ENCODE data around the gene MYBL2.

MYBL2 gene

DNA sequence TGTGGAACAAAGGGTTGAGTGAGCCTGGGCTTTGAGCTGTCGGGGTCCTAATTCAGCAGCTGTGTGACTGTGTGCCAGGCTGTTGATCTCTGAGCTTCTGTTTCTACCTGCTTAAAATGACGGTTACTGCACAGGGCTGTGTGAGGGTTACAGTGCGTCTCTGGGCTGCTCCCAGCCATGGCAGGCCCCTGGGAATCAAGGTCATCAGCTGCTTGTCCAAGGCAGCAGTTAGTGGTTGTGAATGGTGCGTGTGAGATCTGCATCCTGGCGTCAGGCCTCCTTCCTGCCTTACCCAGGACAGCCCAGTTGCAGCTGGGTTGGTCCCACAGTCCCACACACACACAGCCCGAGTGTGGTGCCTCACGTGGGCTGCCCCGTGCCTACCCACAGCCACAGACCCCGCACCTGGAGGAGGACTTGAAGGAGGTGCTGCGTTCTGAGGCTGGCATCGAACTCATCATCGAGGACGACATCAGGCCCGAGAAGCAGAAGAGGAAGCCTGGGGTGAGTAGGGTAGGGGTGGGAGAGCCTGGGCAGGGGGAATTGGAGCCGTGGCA lies 44.3 kb downstream of the MYBL2 start:
- TF ChIP-seq, protein P1, sequence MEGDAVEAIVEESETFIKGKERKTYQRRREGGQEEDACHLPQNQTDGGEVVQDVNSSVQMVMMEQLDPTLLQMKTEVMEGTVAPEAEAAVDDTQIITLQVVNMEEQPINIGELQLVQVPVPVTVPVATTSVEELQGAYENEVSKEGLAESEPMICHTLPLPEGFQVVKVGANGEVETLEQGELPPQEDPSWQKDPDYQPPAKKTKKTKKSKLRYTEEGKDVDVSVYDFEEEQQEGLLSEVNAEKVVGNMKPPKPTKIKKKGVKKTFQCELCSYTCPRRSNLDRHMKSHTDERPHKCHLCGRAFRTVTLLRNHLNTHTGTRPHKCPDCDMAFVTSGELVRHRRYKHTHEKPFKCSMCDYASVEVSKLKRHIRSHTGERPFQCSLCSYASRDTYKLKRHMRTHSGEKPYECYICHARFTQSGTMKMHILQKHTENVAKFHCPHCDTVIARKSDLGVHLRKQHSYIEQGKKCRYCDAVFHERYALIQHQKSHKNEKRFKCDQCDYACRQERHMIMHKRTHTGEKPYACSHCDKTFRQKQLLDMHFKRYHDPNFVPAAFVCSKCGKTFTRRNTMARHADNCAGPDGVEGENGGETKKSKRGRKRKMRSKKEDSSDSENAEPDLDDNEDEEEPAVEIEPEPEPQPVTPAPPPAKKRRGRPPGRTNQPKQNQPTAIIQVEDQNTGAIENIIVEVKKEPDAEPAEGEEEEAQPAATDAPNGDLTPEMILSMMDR (IDR thresholded peaks at IDR 0.05; ENCODE audit: borderline replicate concordance, control extremely low read depth, extremely low read depth, insufficient read depth, missing control alignments): no peak
- no peak for DNase-seq (ENCODE audit: low spot score)
- in situ Hi-C loops (cut with MboI; ENCODE audit: low sequenced_read_pairs, unreplicated experiment): no loop called here

DNA sequence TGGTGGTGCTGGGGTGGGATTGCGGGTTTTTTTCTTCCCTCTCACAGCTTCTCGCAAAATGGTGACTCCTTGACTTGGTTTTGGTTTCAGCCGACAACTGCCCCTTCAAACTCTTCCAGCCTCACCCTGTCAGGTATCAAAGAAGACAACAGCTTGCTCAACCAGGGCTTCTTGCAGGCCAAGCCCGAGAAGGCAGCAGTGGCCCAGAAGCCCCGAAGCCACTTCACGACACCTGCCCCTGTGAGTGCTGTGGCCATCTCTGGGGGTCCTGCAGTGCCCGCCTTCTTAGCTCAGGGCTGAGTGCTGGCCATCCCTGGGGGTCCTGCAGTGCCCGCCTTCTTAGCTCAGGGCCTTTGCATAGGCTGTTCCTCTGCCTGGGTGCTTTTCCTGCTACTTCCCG lies 48.1 kb downstream of the MYBL2 start:
- in situ Hi-C loops (cut with MboI; ENCODE audit: low sequenced_read_pairs, unreplicated experiment): no loop called here
- TF ChIP-seq, protein P1 (IDR thresholded peaks at IDR 0.05; ENCODE audit: borderline replicate concordance, control extremely low read depth, extremely low read depth, insufficient read depth, missing control alignments): no peak

GRCh38 chr20:43715511-43715910 lies 48.6 kb downstream of the MYBL2 start:
- in situ Hi-C loops (cut with MboI; ENCODE audit: low sequenced_read_pairs, unreplicated experiment): no loop called here
- TF ChIP-seq, protein P1 (IDR thresholded peaks at IDR 0.05; ENCODE audit: borderline replicate concordance, control extremely low read depth, extremely low read depth, insufficient read depth, missing control alignments): no peak
- DNase-seq (ENCODE audit: low spot score): no peak

More for the DNA sequence above, 48.1 kb downstream of the MYBL2 start:
- no peak for DNase-seq (ENCODE audit: low spot score)

- DNase-seq (ENCODE audit: low spot score): no peak
- TF ChIP-seq, protein P1 (IDR thresholded peaks at IDR 0.05; ENCODE audit: borderline replicate concordance, control extremely low read depth, extremely low read depth, insufficient read depth, missing control alignments): no peak
- in situ Hi-C loops (cut with MboI; ENCODE audit: low sequenced_read_pairs, unreplicated experiment): no loop called here
Observed at GRCh38 chr20:43716123-43716522, 49.2 kb downstream of the MYBL2 start.

- TF ChIP-seq, protein P1 (IDR thresholded peaks at IDR 0.05; ENCODE audit: borderline replicate concordance, control extremely low read depth, extremely low read depth, insufficient read depth, missing control alignments): no peak
- DNase-seq (ENCODE audit: low spot score): no peak
- in situ Hi-C loops (cut with MboI; ENCODE audit: low sequenced_read_pairs, unreplicated experiment): no loop called here
Observed at GRCh38 chr20:43716757-43717615, 50.1 kb downstream of the MYBL2 start.

- DNase-seq (ENCODE audit: low spot score): no peak
- TF ChIP-seq, protein P1 (IDR thresholded peaks at IDR 0.05; ENCODE audit: borderline replicate concordance, control extremely low read depth, extremely low read depth, insufficient read depth, missing control alignments): no peak
- in situ Hi-C loops (cut with MboI; ENCODE audit: low sequenced_read_pairs, unreplicated experiment): no loop called here
Observed at GRCh38 chr20:43717616-43717995, 50.7 kb downstream of the MYBL2 start.

Data from GM13976 (cell line).